RPMI7951 (cell line): ENCODE data around the gene ZFYVE9. TPM values are rescaled to one million over a fixed set of nuclear protein-coding genes. Genes with fewer than 3 reads are reported as not detected.
A peak's percentile ranks its signal among the peaks of the same experiment; 100 is the strongest.
"Not testable (repeated sequence)": the region's sequence is repeated elsewhere in the genome, so short reads cannot be mapped to it uniquely, and the experiment has no call there.

ENCODE experiments used
- DNase-seq: peaks from one replicate; pipeline ENCODE4 v3.0.0-alpha.2; 2012; ENCODE audit warnings: low read depth
- total RNA-seq: library from RNA; depleted of rRNA; stranded (reverse); fragments of >200 nt; shearing (Covaris generic); gene quantifications from 2 replicates; pipeline ENCODE4 v1.2.3, GENCODE V29; 2014

The ZFYVE9 gene
- total RNA-seq, 1 experiment from 2014 or later = 13.8 TPM

DNA sequence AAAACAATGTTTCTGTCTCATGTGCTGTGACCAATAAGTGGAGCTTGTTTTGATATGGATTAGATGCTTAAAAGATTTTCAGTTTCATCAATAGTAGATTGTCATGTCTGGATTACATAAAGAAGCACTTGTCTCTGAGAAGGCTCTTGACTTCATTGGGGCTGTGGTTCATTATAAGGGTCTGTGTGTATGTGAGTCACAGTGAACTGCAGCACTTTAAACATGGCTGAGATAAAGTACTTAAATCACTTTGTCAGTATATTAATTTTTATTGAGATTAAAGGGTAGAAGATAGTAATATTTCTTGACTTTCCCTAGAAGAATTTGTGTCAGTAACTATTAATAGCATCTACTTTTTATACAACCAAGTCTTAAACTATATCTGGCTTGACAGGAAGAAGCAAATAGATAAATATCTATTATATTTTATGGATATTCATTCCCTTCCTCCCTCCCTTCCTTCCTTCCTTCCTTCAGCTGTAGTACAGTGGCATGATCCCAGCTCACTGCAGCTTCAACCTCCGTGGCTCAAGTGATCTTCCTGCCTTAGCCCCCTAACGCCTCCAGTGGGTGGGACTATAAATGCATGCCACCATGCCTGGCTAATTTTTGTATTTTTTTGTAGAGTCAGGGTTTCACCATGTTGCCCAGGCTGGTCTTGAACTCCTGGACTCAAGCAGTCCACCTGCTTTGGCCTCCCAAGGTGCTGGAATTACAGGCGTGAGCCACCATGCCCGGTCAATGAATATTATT, 48.8 kb downstream of the ZFYVE9 start:
- no peak for DNase-seq

DNA sequence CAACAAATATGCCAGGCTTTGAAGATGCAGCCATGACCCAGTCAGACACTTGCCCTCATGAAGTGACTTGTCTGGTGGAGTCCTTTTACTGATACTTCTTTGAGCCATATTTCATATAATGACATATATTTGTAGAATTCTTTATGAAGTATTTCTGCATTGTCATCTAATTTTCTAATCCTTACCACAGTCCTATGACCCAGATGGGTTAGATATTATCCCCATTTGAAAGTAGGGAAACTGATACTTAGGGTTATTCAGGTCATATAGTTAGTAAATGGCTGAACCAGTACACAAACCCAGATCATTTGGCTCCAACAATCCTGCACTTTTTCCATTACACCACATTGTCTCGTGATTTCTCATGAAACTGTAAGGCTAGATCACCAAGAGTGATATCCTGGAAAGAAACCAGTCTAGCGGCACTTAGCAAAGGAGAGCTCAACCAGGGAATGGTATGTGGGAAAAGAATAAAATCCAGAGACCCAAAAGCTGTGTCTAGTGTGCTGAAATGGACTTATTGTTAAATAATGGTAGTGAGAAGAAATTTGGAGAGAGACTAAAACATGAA, 49.6 kb downstream of the ZFYVE9 start:
- DNase-seq = no peak

DNA sequence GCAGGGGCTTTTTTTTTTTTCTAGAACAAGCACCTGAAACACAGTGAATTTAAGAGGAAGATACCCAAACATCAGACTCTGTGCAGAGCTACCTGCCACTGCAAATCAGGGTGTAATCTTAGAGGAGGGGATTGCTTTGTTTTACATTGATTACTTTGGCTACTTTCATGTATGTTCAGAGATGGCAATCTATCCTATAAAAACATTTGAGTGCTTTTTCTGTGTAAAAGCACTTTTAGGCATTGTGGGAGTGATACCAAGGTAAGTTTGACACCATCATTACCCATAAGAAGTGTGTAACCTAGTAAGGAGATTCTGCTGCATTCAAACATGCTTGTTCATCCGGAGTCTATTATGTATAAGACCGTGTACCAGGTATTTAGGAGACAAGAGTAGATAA, 50.1 kb downstream of the ZFYVE9 start:
- DNase-seq = no peak

DNA sequence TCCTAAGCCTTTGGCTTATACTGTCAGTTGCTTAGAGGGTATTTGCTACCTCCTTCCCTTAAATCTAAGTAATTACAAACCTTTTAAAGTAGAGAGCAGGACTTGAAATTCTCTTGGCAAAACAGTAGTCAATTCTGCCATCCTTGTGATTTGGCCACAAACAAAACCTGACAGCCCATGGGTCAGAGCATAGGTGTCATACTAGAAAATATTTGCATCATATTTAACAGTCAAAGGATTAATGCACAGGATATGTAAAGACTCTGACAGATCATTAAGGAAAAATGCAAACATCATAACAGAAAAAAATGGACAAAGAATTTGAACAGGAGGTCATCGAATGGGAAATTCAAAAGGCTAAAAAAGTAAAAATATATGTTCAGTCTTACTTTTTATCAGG, 50.5 kb downstream of the ZFYVE9 start:
- DNase-seq = no peak

DNA sequence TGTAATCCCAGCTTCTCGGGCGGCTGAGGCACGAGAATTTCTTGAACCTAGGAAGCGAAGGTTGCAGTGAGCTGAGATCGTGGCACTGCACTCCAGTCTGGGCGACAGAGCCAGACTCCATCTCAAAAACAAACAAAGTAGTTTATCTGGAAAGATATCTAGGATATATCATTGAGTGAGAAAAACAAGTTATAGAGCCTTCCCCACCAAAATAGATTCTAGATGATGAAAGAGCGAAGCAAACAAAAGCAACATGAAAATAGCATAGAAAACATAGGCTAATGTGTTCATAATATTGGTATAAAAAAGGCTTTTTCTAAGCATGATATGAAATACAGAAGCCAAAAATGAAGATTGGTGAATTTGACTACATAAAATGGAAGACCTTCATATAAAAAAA, 52.1 kb downstream of the ZFYVE9 start:
- no peak for DNase-seq

DNA sequence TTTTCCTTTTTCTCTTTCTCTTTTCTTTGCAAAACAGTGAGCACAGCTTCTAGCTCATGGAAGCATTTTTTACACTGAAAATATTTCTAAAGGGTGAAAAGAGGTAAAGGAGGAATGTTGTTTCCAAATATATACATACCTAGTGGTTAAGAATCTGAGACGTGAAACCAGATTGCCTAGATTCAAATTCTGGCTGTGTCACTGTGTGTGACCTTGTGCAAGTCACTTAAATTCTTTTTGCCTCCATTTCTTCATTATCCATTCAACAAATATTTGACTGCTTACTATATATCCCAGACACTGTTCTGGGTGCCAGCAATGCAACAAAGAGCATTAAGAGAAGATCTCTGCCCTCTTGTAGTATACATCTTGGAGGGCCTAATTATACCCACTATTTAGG, 53.3 kb downstream of the ZFYVE9 start:
- no peak for DNase-seq

DNA sequence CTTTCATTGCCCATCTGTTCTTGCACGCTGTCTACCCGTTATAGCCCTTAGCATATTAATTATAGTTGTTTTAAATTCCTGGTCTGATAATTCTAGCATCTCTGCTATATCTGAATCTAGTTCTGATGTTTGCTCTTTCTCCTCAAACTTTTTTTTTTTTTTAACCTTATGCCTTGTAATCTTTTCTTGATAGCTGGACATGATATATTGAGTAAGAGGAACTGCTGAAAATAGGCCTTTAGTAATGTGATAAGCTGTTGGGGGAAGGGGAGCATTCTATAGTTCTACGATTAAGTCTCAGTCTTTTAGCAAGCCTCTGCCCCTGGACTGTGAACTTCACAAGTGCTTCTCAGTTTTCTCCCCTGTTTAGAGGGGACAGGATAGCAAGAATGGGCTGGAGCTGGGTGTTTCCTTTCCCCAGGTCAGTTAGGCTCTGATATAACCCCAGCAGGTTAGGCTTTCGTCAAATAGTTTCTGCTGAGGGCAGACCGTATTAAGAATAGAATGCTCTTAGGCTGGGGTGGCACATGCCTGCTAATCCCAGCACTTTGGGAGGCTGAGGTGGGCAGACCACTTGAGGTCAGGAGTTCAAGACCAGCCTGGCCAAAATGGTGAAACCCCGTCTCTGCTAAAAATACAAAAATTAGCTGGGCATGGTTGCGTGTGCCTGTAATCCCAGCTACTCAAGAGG, 62.2 kb downstream of the ZFYVE9 start:
- no peak for DNase-seq

DNA sequence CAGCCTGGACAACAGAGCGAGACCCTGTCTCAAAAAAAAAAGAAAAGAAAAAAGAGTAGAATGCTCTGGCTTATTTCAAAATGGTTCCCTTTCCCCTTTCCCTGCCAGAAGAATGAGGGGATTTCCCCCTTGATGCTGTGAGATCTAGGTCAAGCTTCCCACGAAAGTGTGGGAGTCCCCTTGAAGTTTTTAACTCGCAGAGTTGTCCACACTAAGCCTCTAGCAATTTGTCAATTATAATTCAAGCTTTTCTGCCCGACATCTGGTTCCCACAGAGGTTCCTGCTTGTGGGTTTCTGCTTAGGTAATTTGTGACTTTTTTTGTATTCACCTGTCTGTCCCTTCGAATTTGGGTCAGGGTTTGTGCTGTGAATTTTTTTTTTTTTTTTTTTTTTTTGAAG, 62.8 kb downstream of the ZFYVE9 start:
- DNase-seq = no peak

DNA sequence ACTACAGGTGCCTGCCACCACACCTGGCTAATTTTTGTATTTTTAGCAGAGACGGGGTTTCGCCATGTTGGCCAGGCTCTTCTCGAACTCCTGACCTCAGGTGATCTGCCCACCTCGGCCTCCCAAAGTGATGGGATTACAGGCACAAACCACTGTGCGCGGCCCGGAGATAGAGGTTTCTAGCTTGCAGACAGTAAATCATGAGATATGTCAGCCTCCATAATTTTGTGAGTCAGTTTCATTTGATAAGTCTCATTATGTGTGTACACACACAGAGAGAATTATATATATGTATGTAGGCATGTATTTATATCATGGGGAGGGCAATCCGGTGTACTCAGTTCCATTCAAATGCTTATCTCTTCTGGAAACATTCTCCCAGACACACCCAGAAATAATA, 64.8 kb downstream of the ZFYVE9 start:
- DNase-seq = not testable (repeated sequence)

DNA sequence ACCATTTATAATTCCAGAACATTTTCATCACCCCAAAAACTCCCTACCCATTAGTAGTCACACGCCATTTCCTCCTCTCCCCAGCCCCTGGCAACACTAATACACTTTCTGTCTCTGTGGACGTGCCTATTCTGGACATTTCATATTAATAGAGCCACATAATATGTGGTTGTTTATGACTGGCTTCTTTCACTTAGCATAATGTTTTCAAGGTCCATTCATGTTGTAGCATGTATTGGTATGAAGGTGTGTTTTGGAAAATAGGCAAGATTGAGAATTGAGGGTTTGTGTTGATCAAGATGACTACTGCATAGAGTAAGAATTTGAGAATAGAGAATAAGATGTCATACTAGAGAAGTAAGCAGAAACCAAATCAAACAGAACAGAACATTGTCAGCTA, 67.5 kb downstream of the ZFYVE9 start:
- DNase-seq = no peak

DNA sequence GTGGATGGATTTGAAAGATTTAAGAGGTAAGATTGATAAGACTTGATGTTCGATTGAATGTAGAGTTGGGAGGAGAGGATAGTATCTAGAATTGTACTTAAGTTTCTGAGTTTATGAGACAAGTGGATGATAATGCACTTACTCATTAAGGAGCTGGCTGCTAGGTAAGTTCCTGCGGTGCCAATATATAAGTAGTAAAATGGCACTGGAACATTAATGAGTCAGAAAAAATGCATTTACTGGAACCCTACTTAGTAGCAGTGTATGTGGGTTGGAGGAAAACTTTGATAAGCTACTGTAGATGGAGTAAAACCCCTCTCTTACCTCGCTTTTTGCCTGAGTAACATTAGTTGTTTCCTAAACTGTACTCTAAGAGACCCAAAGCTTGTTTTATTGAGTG, 68.2 kb downstream of the ZFYVE9 start:
- DNase-seq = no peak

DNA sequence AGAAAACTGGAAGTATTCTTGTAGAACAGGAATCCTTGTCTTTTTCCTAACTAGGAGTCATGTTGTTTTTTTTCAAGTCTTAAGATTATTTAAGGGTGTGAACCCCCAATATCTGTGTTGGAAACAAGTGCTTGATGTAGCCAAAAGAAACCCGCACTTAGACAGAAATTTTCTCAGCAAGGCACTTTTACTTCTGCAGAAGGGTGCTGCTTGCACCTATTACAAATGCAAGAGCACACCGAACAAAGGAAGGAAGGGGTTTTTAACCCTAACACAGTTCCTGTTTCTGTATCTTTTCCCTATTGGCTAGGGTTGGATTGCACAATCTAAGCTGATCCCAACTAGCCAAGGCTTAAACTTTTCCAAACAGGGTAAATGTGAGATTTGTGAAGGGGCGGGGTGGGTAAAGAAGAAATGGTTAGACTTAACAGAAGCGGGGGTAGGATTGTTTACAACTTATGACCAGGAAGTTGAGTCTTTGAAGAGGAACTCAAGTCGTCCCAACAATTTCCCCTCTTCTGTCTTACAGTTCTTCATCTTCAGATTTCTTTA, 75.1 kb downstream of the ZFYVE9 start:
- no peak for DNase-seq

DNA sequence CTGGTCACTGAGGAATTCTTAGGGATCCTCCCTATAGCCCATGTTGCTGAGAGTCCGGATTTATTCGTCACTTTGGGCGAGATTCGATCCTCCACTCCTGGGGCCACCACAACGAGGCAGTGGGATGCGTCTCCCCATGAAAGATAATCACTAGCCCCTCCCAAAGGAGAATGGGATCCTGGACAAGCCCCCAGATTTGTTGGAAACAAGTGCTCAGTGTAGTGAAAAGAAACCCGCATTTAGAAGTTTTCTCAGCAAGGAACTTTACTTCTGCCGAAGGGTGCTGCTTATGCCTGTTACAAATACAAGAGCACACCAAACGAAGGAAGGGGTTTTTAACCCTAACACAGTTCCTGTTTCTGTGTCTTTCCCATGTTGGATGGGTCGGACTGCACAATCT, 83.3 kb downstream of the ZFYVE9 start:
- DNase-seq = no peak

DNA sequence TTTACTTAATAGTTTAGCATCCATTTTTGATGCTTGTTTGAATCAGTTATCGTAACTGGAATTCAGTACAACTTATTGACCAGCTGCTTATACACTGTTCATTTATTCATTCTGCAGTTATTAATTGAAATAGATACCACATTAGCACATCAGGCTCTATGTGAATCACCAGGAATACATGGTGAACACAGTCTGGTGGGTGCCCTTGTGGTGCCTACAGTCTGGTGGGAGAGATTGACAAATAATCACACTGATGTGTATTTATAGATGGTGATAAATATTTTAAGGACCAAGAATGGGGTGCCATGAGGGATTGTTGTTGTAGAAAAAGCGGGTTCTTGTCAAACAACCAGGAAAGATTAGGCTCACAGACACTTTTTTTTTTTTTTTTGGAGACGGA, 87.6 kb downstream of the ZFYVE9 start:
- DNase-seq = no peak

DNA sequence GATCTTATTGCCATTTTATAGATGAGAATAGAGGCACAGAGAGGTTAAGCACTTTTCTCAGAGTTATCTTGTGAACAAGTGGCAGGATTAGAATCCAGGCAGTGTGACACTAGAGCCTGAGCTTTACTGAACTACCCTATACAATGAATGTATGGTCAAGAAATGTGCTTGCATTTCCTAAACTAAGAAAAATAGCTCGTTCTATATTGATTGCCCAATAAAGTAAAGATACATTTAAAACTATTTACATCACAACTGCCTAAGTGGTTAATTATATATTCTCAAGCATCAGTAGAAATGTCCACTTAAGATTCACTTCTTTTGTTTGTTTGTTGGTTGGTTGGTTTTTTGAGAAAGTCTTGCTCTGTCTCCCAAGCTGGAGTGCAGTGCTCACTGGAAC, 91.6 kb downstream of the ZFYVE9 start:
- no peak for DNase-seq

DNA sequence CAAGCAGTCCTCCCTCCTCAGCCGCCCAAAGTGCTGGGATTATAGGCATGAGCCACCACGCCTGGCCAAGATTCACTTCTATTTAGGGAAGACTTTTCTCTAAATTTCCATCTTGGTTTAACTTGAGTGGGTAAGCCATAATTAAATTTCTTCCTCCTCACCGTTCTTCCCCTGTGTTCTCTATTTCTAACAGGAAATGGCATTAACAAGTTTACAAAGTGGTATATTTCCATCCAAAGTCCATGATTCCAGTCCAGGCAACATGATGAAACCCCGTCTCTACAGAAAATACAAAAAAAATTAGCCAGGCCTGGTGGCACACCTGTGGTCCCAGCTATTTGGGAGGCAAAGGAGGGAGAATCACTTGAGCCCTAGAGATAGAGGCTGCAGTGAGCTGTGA, 92.1 kb downstream of the ZFYVE9 start:
- DNase-seq = no peak

DNA sequence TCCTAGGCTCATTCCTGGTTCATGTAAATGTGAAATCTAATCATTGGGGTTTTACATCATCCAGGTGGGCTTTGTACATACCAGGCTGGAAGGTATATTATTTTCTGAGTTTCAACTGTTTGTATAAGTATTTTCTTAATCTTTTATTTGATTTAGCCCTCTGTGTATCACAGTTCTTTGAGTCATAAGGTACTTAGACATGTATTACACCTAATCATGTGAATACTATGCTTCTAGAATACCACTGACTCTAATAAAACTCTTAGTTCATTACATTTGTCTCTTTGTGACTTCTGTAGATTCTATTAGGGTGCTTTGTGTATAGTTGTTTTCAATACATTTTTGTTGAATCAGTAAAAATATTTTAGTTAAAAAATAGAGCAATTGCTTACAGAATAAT, 92.8 kb downstream of the ZFYVE9 start:
- DNase-seq = no peak

DNA sequence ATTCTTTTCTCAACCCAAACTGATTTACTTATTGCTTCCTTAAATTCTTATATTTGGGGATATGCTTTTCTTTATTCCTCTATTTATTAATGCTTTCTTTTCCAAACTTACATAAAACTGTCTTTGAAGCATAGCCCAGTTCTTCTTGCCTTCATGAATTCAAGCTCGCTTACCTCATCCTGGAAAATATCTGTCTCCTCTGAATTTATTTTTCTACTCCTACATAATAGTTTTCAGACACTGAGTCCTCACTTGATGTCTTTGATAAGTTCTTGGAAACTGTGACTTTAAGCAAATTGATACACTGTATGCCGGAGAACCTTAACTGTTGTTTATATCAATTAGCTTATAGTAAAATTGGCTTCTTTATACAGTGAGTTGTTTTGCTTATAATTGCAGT, 93.8 kb downstream of the ZFYVE9 start:
- no peak for DNase-seq

DNA sequence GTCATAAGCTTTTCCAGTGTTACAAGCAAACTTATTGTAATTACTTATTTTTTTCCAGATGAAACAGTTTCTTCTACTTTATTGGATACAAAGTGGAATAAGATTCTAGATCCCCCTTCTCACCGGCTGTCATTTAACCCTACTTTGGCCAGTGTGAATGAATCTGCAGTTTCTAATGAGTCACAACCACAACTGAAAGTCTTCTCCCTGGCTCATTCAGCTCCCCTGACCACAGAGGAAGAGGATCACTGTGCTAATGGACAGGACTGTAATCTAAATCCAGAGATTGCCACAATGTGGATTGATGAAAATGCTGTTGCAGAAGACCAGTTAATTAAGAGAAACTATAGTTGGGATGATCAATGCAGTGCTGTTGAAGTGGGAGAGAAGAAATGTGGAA, 95.5 kb downstream of the ZFYVE9 start:
- peak; percentile 82 for DNase-seq

DNA sequence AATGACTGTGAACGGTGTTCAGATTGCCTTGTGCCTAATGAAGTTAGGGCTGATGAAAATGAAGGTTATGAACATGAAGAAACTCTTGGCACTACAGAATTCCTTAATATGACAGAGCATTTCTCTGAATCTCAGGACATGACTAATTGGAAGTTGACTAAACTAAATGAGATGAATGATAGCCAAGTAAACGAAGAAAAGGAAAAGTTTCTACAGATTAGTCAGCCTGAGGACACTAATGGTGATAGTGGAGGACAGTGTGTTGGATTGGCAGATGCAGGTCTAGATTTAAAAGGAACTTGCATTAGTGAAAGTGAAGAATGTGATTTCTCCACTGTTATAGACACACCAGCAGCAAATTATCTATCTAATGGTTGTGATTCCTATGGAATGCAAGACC, 96.6 kb downstream of the ZFYVE9 start:
- DNase-seq = peak; percentile 59

DNA sequence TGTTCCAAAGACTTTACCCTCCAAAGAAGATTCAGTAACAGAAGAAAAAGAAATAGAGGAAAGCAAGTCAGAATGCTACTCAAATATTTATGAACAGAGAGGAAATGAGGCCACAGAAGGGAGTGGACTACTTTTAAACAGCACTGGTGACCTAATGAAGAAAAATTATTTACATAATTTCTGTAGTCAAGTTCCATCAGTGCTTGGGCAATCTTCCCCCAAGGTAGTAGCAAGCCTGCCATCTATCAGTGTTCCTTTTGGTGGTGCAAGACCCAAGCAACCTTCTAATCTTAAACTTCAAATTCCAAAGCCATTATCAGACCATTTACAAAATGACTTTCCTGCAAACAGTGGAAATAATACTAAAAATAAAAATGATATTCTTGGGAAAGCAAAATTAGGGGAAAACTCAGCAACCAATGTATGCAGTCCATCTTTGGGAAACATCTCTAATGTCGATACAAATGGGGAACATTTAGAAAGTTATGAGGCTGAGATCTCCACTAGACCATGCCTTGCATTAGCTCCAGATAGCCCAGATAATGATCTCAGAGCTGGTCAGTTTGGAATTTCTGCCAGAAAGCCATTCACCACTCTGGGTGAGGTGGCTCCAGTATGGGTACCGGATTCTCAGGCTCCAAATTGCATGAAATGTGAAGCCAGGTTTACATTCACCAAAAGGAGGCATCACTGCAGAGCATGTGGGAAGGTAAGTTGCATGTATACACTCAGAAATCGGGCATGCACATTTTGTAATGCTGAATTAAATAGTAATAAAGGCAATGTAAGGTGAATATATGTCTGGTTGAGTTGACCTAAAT, 97.2 kb downstream of the ZFYVE9 start:
- peak; percentile 35 for DNase-seq

DNA sequence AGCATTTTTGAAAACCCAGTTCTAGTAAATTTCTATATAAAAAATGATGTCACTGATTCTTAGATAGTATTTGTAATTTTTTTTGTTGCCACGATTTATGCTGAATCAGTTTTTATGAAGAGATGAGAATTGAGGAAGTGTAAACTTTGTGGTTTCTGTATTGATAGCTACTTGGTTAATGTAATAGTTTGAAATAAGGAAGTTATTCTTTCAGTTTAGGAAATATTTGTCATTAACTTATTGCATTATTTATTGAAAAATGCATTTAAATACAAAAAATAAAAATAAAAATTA, 97.8 kb downstream of the ZFYVE9 start:
- DNase-seq = no peak
